DOHH2 (cell line): ENCODE measurements around the gene LIMK2.

Experiments used
- CTCF ChIP-seq: fragments of 200-600 bp; sonication (generic); IDR thresholded peaks from one replicate; pipeline ENCODE4 v1.5.1; 2014; ENCODE audit warnings: antibody characterized with exemption, mild to moderate bottlenecking, low read depth, low read length; ENCODE audit not compliant: poor library complexity, severe bottlenecking
- EZH2phosphoT487 ChIP-seq: fragments of 200-600 bp; sonication (generic); IDR thresholded peaks from 2 replicates; pipeline ENCODE4 v1.6.1; 2017; ENCODE audit warnings: borderline replicate concordance, mild to moderate bottlenecking, antibody characterized with exemption, low read length, moderate library complexity, mixed read lengths

GRCh38 chr22:31176923-31177322 lies 35.2 kb upstream of the LIMK2 start:
- TF ChIP-seq CTCF (no peak), EZH2phosphoT487 (no peak)
